Endothelial cell of umbilical vein (primary cell): ENCODE measurements around the gene PPP1R9B.

Experiments used
- EZH2 ChIP-seq: IDR thresholded peaks from 2 replicates; pipeline ENCODE4 v1.6.1; 2012; ENCODE audit warnings: borderline replicate concordance, low read depth, mild to moderate bottlenecking, moderate library complexity, low read length, inconsistent platforms; ENCODE audit not compliant: severe bottlenecking
- MAX ChIP-seq: IDR thresholded peaks from 2 replicates; pipeline ENCODE4 v1.6.1; 2011; ENCODE audit not compliant: insufficient read depth, insufficient read length
- MYC ChIP-seq: IDR thresholded peaks from one replicate; pipeline ENCODE4 v1.6.1; 2011; ENCODE audit warnings: mild to moderate bottlenecking, low read depth, low read length
- POLR2A ChIP-seq: IDR thresholded peaks from 2 replicates; pipeline ENCODE4 v1.6.1; 2012; ENCODE audit warnings: low read depth, mild to moderate bottlenecking, control low read depth, low read length
- TF ChIP-seq, protein P1 (sequence below), 2 donors: IDR thresholded peaks; 1 replicate in 1 of 2; 2 replicates in 1 of 2; pipeline ENCODE4 v1.5.1; 2011; ENCODE audit warnings: low read length in 2 of 2, mild to moderate bottlenecking in 2 of 2, moderate library complexity in 2 of 2, control low read depth in 1 of 2, inconsistent platforms in 1 of 2, low read depth in 1 of 2; ENCODE audit not compliant: insufficient read depth in 1 of 2; ENCODE audit errors: extremely low read depth in 1 of 2

GRCh38 chr17:50141745-50142110 lies 8.7 kb downstream of the PPP1R9B start:
- TF ChIP-seq, protein P1, sequence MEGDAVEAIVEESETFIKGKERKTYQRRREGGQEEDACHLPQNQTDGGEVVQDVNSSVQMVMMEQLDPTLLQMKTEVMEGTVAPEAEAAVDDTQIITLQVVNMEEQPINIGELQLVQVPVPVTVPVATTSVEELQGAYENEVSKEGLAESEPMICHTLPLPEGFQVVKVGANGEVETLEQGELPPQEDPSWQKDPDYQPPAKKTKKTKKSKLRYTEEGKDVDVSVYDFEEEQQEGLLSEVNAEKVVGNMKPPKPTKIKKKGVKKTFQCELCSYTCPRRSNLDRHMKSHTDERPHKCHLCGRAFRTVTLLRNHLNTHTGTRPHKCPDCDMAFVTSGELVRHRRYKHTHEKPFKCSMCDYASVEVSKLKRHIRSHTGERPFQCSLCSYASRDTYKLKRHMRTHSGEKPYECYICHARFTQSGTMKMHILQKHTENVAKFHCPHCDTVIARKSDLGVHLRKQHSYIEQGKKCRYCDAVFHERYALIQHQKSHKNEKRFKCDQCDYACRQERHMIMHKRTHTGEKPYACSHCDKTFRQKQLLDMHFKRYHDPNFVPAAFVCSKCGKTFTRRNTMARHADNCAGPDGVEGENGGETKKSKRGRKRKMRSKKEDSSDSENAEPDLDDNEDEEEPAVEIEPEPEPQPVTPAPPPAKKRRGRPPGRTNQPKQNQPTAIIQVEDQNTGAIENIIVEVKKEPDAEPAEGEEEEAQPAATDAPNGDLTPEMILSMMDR (IDR thresholded peaks at IDR 0.05; ENCODE audit: extremely low read depth in 1 of 2, insufficient read depth in 1 of 2, low read depth in 1 of 2, low read length in 2 of 2) = no peak
- TF ChIP-seq MYC = no peak
- no peak for TF ChIP-seq EZH2
- no peak for TF ChIP-seq POLR2A
- no peak for TF ChIP-seq MAX
